WTC11 (cell line): ENCODE results near the gene SUMO1. TPM values are rescaled to one million over a fixed set of nuclear protein-coding genes. Genes with fewer than 3 reads are reported as not detected.

Source experiments
- ATAC-seq: fragments of 200-7000 bp; cut with Tn5 transposase; 2 replicates; pipeline ENCODE4 v1.10.0; 2021; ENCODE audit warnings: mild to moderate bottlenecking, moderate library complexity
- CTCF ChIA-PET: fragments of 300-600 bp; sonication (Branson Sonifier 250); formaldehyde crosslinking; loops from one replicate; lab custom pipeline; 2021; ENCODE audit warnings: antibody characterized with exemption; lab: Charles Lee
- POLR2A ChIA-PET: fragments of 350-600 bp; sonication (Branson Sonifier 250); formaldehyde crosslinking; loops from one replicate; lab custom pipeline; 2021; ENCODE audit warnings: antibody characterized with exemption; lab: Charles Lee
- DNase-seq: peaks from one replicate; pipeline ENCODE4 v3.0.0; 2021; ENCODE audit warnings: low spot score
- H3K27ac Mint-ChIP-seq: 2 replicates; pipeline ENCODE4 v1.8.0; 2021; ENCODE audit warnings: mixed read lengths
- H3K27me3 Mint-ChIP-seq: 2 replicates; pipeline ENCODE4 v1.8.0; 2021; ENCODE audit warnings: low read depth, mild to moderate bottlenecking, moderate library complexity, mixed read lengths
- H3K36me3 Mint-ChIP-seq: 2 replicates; pipeline ENCODE4 v1.8.0; 2021; ENCODE audit warnings: mixed read lengths
- H3K4me1 Mint-ChIP-seq: 2 replicates; pipeline ENCODE4 v1.8.0; 2022; ENCODE audit warnings: mixed read lengths
- H3K4me3 Mint-ChIP-seq: 2 replicates; pipeline ENCODE4 v1.8.0; 2021; ENCODE audit warnings: mild to moderate bottlenecking, moderate library complexity, mixed read lengths
- H3K9me3 Mint-ChIP-seq: 2 replicates; pipeline ENCODE4 v1.8.0; 2021; ENCODE audit warnings: mixed read lengths
- FOXJ3 ChIP-seq: sonication (generic); formaldehyde crosslinking; IDR thresholded peaks from 2 replicates; pipeline ENCODE4 v1.9.0; 2021; ENCODE audit warnings: missing genetic modification reagents, mild to moderate bottlenecking, borderline replicate concordance
- FOXP1 ChIP-seq: sonication (generic); formaldehyde crosslinking; IDR thresholded peaks from 2 replicates; pipeline ENCODE4 v1.8.0; 2022; ENCODE audit warnings: missing genetic modification reagents, mild to moderate bottlenecking, moderate library complexity, borderline replicate concordance
- FOXP4 ChIP-seq: sonication (generic); formaldehyde crosslinking; IDR thresholded peaks from 2 replicates; pipeline ENCODE4 v1.8.0; 2022; ENCODE audit warnings: mild to moderate bottlenecking, missing genetic modification reagents
- GABPB1 ChIP-seq: sonication (generic); formaldehyde crosslinking; IDR thresholded peaks from 2 replicates; pipeline ENCODE4 v1.8.1; 2023; ENCODE audit warnings: mild to moderate bottlenecking, missing genetic modification reagents
- NR3C1 ChIP-seq: sonication (generic); formaldehyde crosslinking; conservative IDR thresholded peaks from 2 replicates; pipeline ENCODE4 v1.8.1; 2023; ENCODE audit warnings: low read depth, mild to moderate bottlenecking, missing genetic modification reagents
- STAT6 ChIP-seq: sonication (generic); formaldehyde crosslinking; conservative IDR thresholded peaks from 2 replicates; pipeline ENCODE4 v1.8.1; 2023; ENCODE audit warnings: mild to moderate bottlenecking, low read depth, missing genetic modification reagents, moderate library complexity
- TCF7 ChIP-seq: sonication (generic); formaldehyde crosslinking; IDR thresholded peaks from 2 replicates; pipeline ENCODE4 v1.8.0; 2022; ENCODE audit warnings: mild to moderate bottlenecking, low read depth, missing genetic modification reagents, moderate library complexity
- USF2 ChIP-seq: sonication (generic); formaldehyde crosslinking; IDR thresholded peaks from 2 replicates; pipeline ENCODE4 v1.8.1; 2023; ENCODE audit warnings: mild to moderate bottlenecking, missing genetic modification reagents, moderate library complexity
- ZNF219 ChIP-seq: sonication (generic); formaldehyde crosslinking; IDR thresholded peaks from 2 replicates; pipeline ENCODE4 v1.8.0; 2023; ENCODE audit warnings: missing genetic modification reagents, mild to moderate bottlenecking, borderline replicate concordance
- ZNF416 ChIP-seq: fragments of 250-450 bp; sonication (Bioruptor Pico); IDR thresholded peaks from 2 replicates; pipeline ENCODE4 v1.9.0; 2021; ENCODE audit warnings: mild to moderate bottlenecking, inconsistent platforms
- ZNF532 ChIP-seq: fragments of 250-450 bp; sonication (Bioruptor Pico); IDR thresholded peaks from 2 replicates; pipeline ENCODE4 v1.9.0; 2021; ENCODE audit warnings: mild to moderate bottlenecking, borderline replicate concordance
- total RNA-seq: library from RNA; stranded (reverse); gene quantifications from 3 replicates; pipeline ENCODE4 v1.2.3, GENCODE V29; 2021

Gene SUMO1
- total RNA-seq, 1 experiment from 2014 or later: 172 TPM

- TF ChIP-seq USF2 (CRISPR knock-in tag): no peak
- no peak for TF ChIP-seq STAT6 (CRISPR knock-in tag)
- no peak for TF ChIP-seq ZNF416 (CRISPR knock-in tag)
- TF ChIP-seq, all 79 proteins: peak for 0
Measured at GRCh38 chr2:202187570-202187969, 50.8 kb downstream of the SUMO1 start (continued).

- H3K27me3 Mint-ChIP-seq: no peaks in the 10 kb centered on the region
- POLR2A ChIA-PET: no interaction called here
- TF ChIP-seq ZNF532 (CRISPR knock-in tag) (no peak), USF2 (CRISPR knock-in tag) (no peak), FOXP4 (CRISPR knock-in tag) (no peak), ZNF219 (CRISPR knock-in tag) (no peak), FOXP1 (CRISPR knock-in tag) (no peak), TCF7 (CRISPR knock-in tag) (no peak), GABPB1 (no peak)
- no peak overlapping the region for H3K4me3 Mint-ChIP-seq
- no peak for DNase-seq
- no peak for ATAC-seq
- no peaks in the 10 kb centered on the region for H3K4me1 Mint-ChIP-seq
- CTCF ChIA-PET: no interaction called here
- H3K36me3 Mint-ChIP-seq: no peaks in the 10 kb centered on the region
- no peak overlapping the region for H3K27ac Mint-ChIP-seq
- peaks cover 10% of the 10 kb centered on the region for H3K9me3 Mint-ChIP-seq
Measured at GRCh38 chr2:202186641-202187202, 51.7 kb downstream of the SUMO1 start.

- no peak overlapping the region for H3K27ac Mint-ChIP-seq
- H3K9me3 Mint-ChIP-seq: peaks cover 10% of the 10 kb centered on the region
- H3K4me3 Mint-ChIP-seq: no peak overlapping the region
- DNase-seq: no peak
- no peaks in the 10 kb centered on the region for H3K36me3 Mint-ChIP-seq
- TF ChIP-seq NR3C1: no peak
- no peak for TF ChIP-seq FOXJ3
- ATAC-seq: no peak
- no peaks in the 10 kb centered on the region for H3K27me3 Mint-ChIP-seq
- no peaks in the 10 kb centered on the region for H3K4me1 Mint-ChIP-seq
- ChIA-PET POLR2A (no interaction called here), CTCF (no interaction called here)
Measured at GRCh38 chr2:202185156-202185555, 53.2 kb downstream of the SUMO1 start.
